ENCODE results near the gene PORCN. TPM values are rescaled to one million over a fixed set of nuclear protein-coding genes. Genes with fewer than 3 reads are reported as not detected.

Gene PORCN
- total and polyA plus RNA-seq, 2 of the 4 experiments (the other 2 are of a cell fraction), result 4.1 to 10.1 TPM

- dilution Hi-C loops (cut with HindIII; ENCODE audit: low sequenced_read_pairs, unreplicated experiment), result no loop called here
- Histone ChIP-seq H3K79me1 (ENCODE audit: low read depth in 1 of 2, low read length in 2 of 2) (no peaks in the 10 kb centered on the region), H3K23ac (ENCODE audit: low read depth, low read length) (no peak overlapping the region), H3K9me3 (ENCODE audit: control insufficient read depth, insufficient read depth, low read length) (no peaks in the 10 kb centered on the region; the same call in 1 of the 2 replicates), H3K4me2 (ENCODE audit: low read depth, low read length) (no peak overlapping the region), H2BK120ac (ENCODE audit: low read depth, low read length) (no peak overlapping the region), H4K5ac (ENCODE audit: low read depth, low read length) (no peak overlapping the region), H2BK20ac (ENCODE audit: low read depth, low read length) (no peak overlapping the region), H3K9ac (ENCODE audit: low read depth, low read length) (no peak overlapping the region), H3K36me3 (ENCODE audit: control insufficient read depth, insufficient read depth, low read length) (peaks cover 3% of the 10 kb centered on the region; the same call in 1 of the 2 replicates), H3K14ac (replicated peaks; ENCODE audit: low read depth, low read length) (no peak overlapping the region), H3K4ac (ENCODE audit: low read depth, low read length) (no peak overlapping the region), H3K56ac (ENCODE audit: extremely low read depth, insufficient read depth, low read length) (no peak overlapping the region), H4K8ac (ENCODE audit: low read depth in 2 of 2, low read length in 2 of 2) (no peak overlapping the region), H2BK5ac (ENCODE audit: low read depth, low read length, poor library complexity, severe bottlenecking) (no peak overlapping the region), H3K27ac (ENCODE audit: insufficient read depth, low read length) (no peak overlapping the region), H2AK5ac (ENCODE audit: low read depth, low read length) (no peak overlapping the region), H3K27me3 (ENCODE audit: control insufficient read depth, insufficient read depth, low read length) (no peaks in the 10 kb centered on the region), H3K4me3 (ENCODE audit: insufficient read depth, low read depth, low read length) (no peak overlapping the region), H2AK9ac (replicated peaks; ENCODE audit: low read depth, low read length, poor library complexity) (no peak overlapping the region), H2AFZ (replicated peaks; ENCODE audit: low read length, poor library complexity) (no peak overlapping the region), H4K91ac (ENCODE audit: insufficient read depth, low read depth, low read length) (no peak overlapping the region), H2BK15ac (ENCODE audit: low read depth, low read length) (no peak overlapping the region), H3K9me1 (ENCODE audit: insufficient read depth, low read length) (peaks cover 11% of the 10 kb centered on the region), H4K20me1 (ENCODE audit: insufficient read depth, low read length) (no peaks in the 10 kb centered on the region), H3K18ac (ENCODE audit: low read depth, low read length) (no peak overlapping the region), H3K4me1 (ENCODE audit: control insufficient read depth, insufficient read depth, low read length) (peaks cover 5% of the 10 kb centered on the region)
- ATAC-seq (ENCODE audit: low read depth) (no peak), DNase-seq (no peak)
- BruUV-seq (replicated peaks), result no TSS peak
- WGBS, 2 experiments (ENCODE audit: extremely low coverage in 2 of 2, insufficient read length in 1 of 2), result no CpG with 5 or more reads among the region's 2 CpGs
- POLR2A ChIA-PET (ENCODE audit: unreplicated experiment), result no interaction called here
- intact Hi-C loops (cut with micrococcal nuclease), result loop anchor here (5.0 kb wide), 2 partner anchors 463 to 653 kb away; partner anchors contain the start of gene ZNF81
- in situ Hi-C loops (cut with MboI; ENCODE audit: low sequenced_read_pairs), result loop anchor here (10.0 kb wide), 1 partner anchor 405 kb away; no protein-coding TSS in a partner anchor
- TF ChIP-seq POLR2A (IDR thresholded peaks at IDR 0.05; ENCODE audit: low read depth, low read length) (no peak), FOS (IDR thresholded peaks at IDR 0.05; ENCODE audit: low read depth, low read length) (no peak)
- CTCF ChIA-PET, result no interaction called here
Observed at GRCh38 chrX:48489892-48490291, 18.9 kb upstream of the PORCN start.
